H1 (cell line): ENCODE measurements around the gene GRIK4. TPM values are rescaled to one million over a fixed set of nuclear protein-coding genes. Genes with fewer than 3 reads are reported as not detected.

Source experiments
- ASH2L ChIP-seq: fragments of 200-600, 300-600 bp; sonication (generic); IDR thresholded peaks from one replicate; pipeline ENCODE4 v1.7.1; 2017; ENCODE audit warnings: low read length
- EP300 ChIP-seq, 2 experiments: IDR thresholded peaks; 1 replicate in 1 of 2; 2 replicates in 1 of 2; pipeline ENCODE4 v1.6.1; 2011 to 2012; ENCODE audit warnings: low read depth in 2 of 2, low read length in 2 of 2, mild to moderate bottlenecking in 2 of 2, borderline replicate concordance in 1 of 2, inconsistent platforms in 1 of 2, moderate library complexity in 1 of 2
- EZH2 ChIP-seq: fragments of 200-600 bp; sonication (generic); IDR thresholded peaks from 2 replicates; pipeline ENCODE4 v1.7.1; 2012; ENCODE audit warnings: low read depth, mild to moderate bottlenecking, moderate library complexity, low read length, inconsistent platforms; ENCODE audit not compliant: severe bottlenecking
- HDAC2 ChIP-seq, 2 experiments: fragments of 300-600 bp in 1 of 2; sonication (generic) in 1 of 2; IDR thresholded peaks; 2 replicates each; pipeline ENCODE4 v1.6.1; 2011 to 2012; ENCODE audit warnings: low read depth in 2 of 2, low read length in 2 of 2, mild to moderate bottlenecking in 2 of 2, moderate library complexity in 2 of 2, borderline replicate concordance in 1 of 2, inconsistent platforms in 1 of 2
- JUND ChIP-seq: IDR thresholded peaks from 2 replicates; pipeline ENCODE4 v1.6.1; 2011; ENCODE audit warnings: mild to moderate bottlenecking, improper control_type of control experiment, low read length
- PHF8 ChIP-seq: fragments of 200-600 bp; sonication (generic); conservative IDR thresholded peaks from 2 replicates; pipeline ENCODE4 v1.7.1; 2012; ENCODE audit warnings: low read depth, mild to moderate bottlenecking, inconsistent platforms, low read length, moderate library complexity
- RBBP5 ChIP-seq: IDR thresholded peaks from 2 replicates; pipeline ENCODE4 v1.7.1; 2012; ENCODE audit warnings: low read depth, mild to moderate bottlenecking, inconsistent platforms, low read length, moderate library complexity, borderline replicate concordance
- SRF ChIP-seq: IDR thresholded peaks from 2 replicates; pipeline ENCODE4 v1.6.1; 2011; ENCODE audit warnings: mild to moderate bottlenecking, low read depth, low read length, moderate library complexity
- TBP ChIP-seq: IDR thresholded peaks from 2 replicates; pipeline ENCODE4 v1.6.1; 2011; ENCODE audit warnings: low read depth, low read length, improper control_type of control experiment
- polyA plus RNA-seq, 7 experiments: library from polyadenylated mRNA; depleted of rRNA in 3 of 7; stranded (reverse) in 5 of 7; unstranded in 2 of 7; fragments of >200 nt in 5 of 7; fragments of 200-250 nt in 2 of 7; gene quantifications; 1 replicate in 5 of 7; 2 replicates in 1 of 7; 4 replicates in 1 of 7; pipeline versions ENCODE4 v1.2.1 to v1.2.3, GENCODE V29; 2011 to 2013; ENCODE audit warnings: missing spikeins in 2 of 7, mixed read lengths in 2 of 7
- total RNA-seq: library from RNA; stranded (reverse); fragmentation: NEBNext Ultra II Directional; extraction: Animal tissue kit (Norgen Biotek cat#: 25700); gene quantifications from 2 replicates; pipeline ENCODE4 v1.2.1, GENCODE V29; 2021

Gene GRIK4
- total and polyA plus RNA-seq, 2 of the 8 experiments (the other 6 are each of a cell fraction or from before 2014, with no cell fraction given): 1.2 to 2.9 TPM

GRCh38 chr11:120707098-120707497, 195.6 kb downstream of the GRIK4 start (continued):
- TF ChIP-seq HDAC2 (IDR thresholded peaks at IDR 0.05; ENCODE audit: borderline replicate concordance in 1 of 2, low read depth in 2 of 2, low read length in 2 of 2) (no peak), EZH2 (no peak), ASH2L (no peak), TBP (no peak), RBBP5 (no peak), EP300 (IDR thresholded peaks at IDR 0.05; ENCODE audit: borderline replicate concordance in 1 of 2, low read depth in 2 of 2, low read length in 2 of 2) (no peak), PHF8 (no peak), SRF (no peak), JUND (no peak)
- TF ChIP-seq, all 59 proteins: peak for 0
